HG03571 (cell line): Measurements from ENCODE around the gene PCBP3.
"Not testable (repeated sequence)": the region's sequence is repeated elsewhere in the genome, so short reads cannot be mapped to it uniquely, and the experiment has no call there.

ENCODE experiments used
- ATAC-seq: cut with Tn5 transposase; IDR thresholded peaks from one replicate; pipeline ENCODE4 v1.9.1; 2021; ENCODE audit not compliant: unreplicated experiment

PCBP3 gene

GRCh38 chr21:45887120-45887611 is 243.6 kb downstream of the PCBP3 start:
- no peak for ATAC-seq

- ATAC-seq: no peak
These were observed 244.3 kb downstream of the PCBP3 start for GRCh38 chr21:45887788-45888187.

- ATAC-seq: no peak
These were observed 245.0 kb downstream of the PCBP3 start for GRCh38 chr21:45888386-45889009.

- no peak for ATAC-seq
These were observed 245.7 kb downstream of the PCBP3 start for GRCh38 chr21:45889256-45889655.

GRCh38 chr21:45889961-45890360 is 246.4 kb downstream of the PCBP3 start:
- no peak for ATAC-seq

- no peak for ATAC-seq
These were observed 248.0 kb downstream of the PCBP3 start for GRCh38 chr21:45891388-45892155.

- no peak for ATAC-seq
These were observed 248.8 kb downstream of the PCBP3 start for GRCh38 chr21:45892156-45892915.

GRCh38 chr21:45892916-45893739 is 249.6 kb downstream of the PCBP3 start:
- ATAC-seq: no peak

GRCh38 chr21:45893740-45894449 is 250.4 kb downstream of the PCBP3 start:
- no peak for ATAC-seq

- ATAC-seq: no peak
These were observed 250.9 kb downstream of the PCBP3 start for GRCh38 chr21:45894450-45894825.

- no peak for ATAC-seq
These were observed 251.6 kb downstream of the PCBP3 start for GRCh38 chr21:45894906-45895777.

- no peak for ATAC-seq
These were observed 252.3 kb downstream of the PCBP3 start for GRCh38 chr21:45895778-45896370.

GRCh38 chr21:45896431-45896830 is 252.9 kb downstream of the PCBP3 start:
- ATAC-seq: not testable (repeated sequence)

- no peak for ATAC-seq
These were observed 253.9 kb downstream of the PCBP3 start for GRCh38 chr21:45897191-45898027.

- no peak for ATAC-seq
These were observed 254.5 kb downstream of the PCBP3 start for GRCh38 chr21:45898028-45898350.

GRCh38 chr21:45898781-45899180 is 255.3 kb downstream of the PCBP3 start:
- no peak for ATAC-seq

- no peak for ATAC-seq
These were observed 255.9 kb downstream of the PCBP3 start for GRCh38 chr21:45899317-45900033.
